Measurements from ENCODE around the gene SSR4. TPM values are rescaled to one million over a fixed set of nuclear protein-coding genes. Genes with fewer than 3 reads are reported as not detected.
"Not testable (repeated sequence)": the region's sequence is repeated elsewhere in the genome, so short reads cannot be mapped to it uniquely, and the experiment has no call there.

SSR4 gene
- total RNA-seq, 1 experiment from 2014 or later, result 179 TPM

DNA sequence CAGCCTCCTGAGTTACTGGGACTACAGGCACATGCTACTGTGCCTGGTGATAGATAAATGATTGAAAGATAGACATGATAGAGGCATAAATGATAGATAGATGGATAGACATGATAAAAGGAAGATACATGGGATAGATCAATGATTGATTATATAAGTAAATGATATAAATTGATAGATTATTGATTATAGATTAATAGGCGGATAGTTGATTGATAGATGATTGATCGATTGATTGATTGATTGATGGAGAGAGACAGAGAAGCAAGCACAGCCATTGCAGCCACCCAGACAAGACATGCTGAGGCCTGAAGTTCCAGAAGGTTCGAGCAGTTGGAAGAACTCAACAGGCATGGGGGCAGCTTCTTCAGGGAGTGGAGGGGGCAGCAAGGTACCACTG is 48.1 kb upstream of the SSR4 start:
- no peak overlapping the region for H3K4ac ChIP-seq (ENCODE audit: low read depth, low read length)
- Mint-ChIP-seq H3K27me3 (ENCODE audit: low read depth) (peaks cover 16% of the 10 kb centered on the region), H3K9me3 (peaks cover 60 to 77% of the 10 kb centered on the region in 2 experiments), H3K4me3 (no peak overlapping the region), H3K36me3 (ENCODE audit: insufficient read depth in 1 of 3, low read depth in 3 of 3) (peaks cover 0 to 7% (median 1%) of the 10 kb centered on the region in 3 experiments; a peak in 3 of 7 replicates), H3K4me1 (peaks cover 0 to 4% of the 10 kb centered on the region in 2 experiments; a peak in 2 of 4 replicates), H3K27ac (no peak overlapping the region)
- H3K18ac ChIP-seq (ENCODE audit: insufficient read length, low read depth, low read length), result no peak overlapping the region
- H3K23ac ChIP-seq (ENCODE audit: insufficient read length, low read depth, low read length), result no peak overlapping the region
- no peak overlapping the region for H3K14ac ChIP-seq (ENCODE audit: insufficient read depth, low read length)
- no peak overlapping the region for H4K91ac ChIP-seq (ENCODE audit: insufficient read length, low read depth, low read length)
- 100% methylated on average over 2 of the region's 3 CpGs for WGBS (ENCODE audit: extremely low coverage, insufficient read length, low lambda C conversion rate)
- no peak overlapping the region for H4K5ac ChIP-seq (ENCODE audit: insufficient read length, low read depth, low read length)
- no peak overlapping the region for H3K56ac ChIP-seq (ENCODE audit: insufficient read length, low read depth, low read length)
- peaks cover 17% of the 10 kb centered on the region for H3K9me3 ChIP-seq (ENCODE audit: control insufficient read depth, low read depth, low read length)
- no peak overlapping the region for H3K4me2 ChIP-seq (ENCODE audit: insufficient read depth, insufficient read length, low read length)
- no peak overlapping the region for H2BK15ac ChIP-seq (ENCODE audit: low read depth, low read length)
- no peak overlapping the region for H2BK20ac ChIP-seq (ENCODE audit: low read depth, low read length, poor library complexity, severe bottlenecking)
- no peaks in the 10 kb centered on the region for H3K79me1 ChIP-seq (ENCODE audit: insufficient read depth, low read depth, low read length, poor library complexity, severe bottlenecking)
- TF ChIP-seq, protein P1, sequence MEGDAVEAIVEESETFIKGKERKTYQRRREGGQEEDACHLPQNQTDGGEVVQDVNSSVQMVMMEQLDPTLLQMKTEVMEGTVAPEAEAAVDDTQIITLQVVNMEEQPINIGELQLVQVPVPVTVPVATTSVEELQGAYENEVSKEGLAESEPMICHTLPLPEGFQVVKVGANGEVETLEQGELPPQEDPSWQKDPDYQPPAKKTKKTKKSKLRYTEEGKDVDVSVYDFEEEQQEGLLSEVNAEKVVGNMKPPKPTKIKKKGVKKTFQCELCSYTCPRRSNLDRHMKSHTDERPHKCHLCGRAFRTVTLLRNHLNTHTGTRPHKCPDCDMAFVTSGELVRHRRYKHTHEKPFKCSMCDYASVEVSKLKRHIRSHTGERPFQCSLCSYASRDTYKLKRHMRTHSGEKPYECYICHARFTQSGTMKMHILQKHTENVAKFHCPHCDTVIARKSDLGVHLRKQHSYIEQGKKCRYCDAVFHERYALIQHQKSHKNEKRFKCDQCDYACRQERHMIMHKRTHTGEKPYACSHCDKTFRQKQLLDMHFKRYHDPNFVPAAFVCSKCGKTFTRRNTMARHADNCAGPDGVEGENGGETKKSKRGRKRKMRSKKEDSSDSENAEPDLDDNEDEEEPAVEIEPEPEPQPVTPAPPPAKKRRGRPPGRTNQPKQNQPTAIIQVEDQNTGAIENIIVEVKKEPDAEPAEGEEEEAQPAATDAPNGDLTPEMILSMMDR (conservative IDR thresholded peaks at IDR 0.05), result no peak
- no peak for DNase-seq
- no peak overlapping the region for H3K9ac ChIP-seq (ENCODE audit: extremely low read depth, insufficient read length, low read length)
- H4K20me1 ChIP-seq (ENCODE audit: control insufficient read depth, insufficient read depth, insufficient read length), result no peaks in the 10 kb centered on the region
- H4K8ac ChIP-seq (replicated peaks; ENCODE audit: insufficient read length, low read depth, low read length), result no peak overlapping the region
- no peaks in the 10 kb centered on the region for H3K27me3 ChIP-seq (ENCODE audit: insufficient read depth, low read length)
- no peak overlapping the region for H2BK120ac ChIP-seq (ENCODE audit: low read depth, low read length, poor library complexity, severe bottlenecking)
- no peaks in the 10 kb centered on the region for H3K4me1 ChIP-seq (ENCODE audit: insufficient read depth, low read length)
- H3K27ac ChIP-seq (ENCODE audit: insufficient read length, low read depth, low read length), result no peak overlapping the region
- H2BK5ac ChIP-seq (ENCODE audit: insufficient read length, low read length), result no peak overlapping the region
- peaks cover 7% of the 10 kb centered on the region for H3K23me2 ChIP-seq (ENCODE audit: insufficient read length, low read depth, low read length, poor library complexity, severe bottlenecking)
- no peaks in the 10 kb centered on the region for H3K79me2 ChIP-seq (ENCODE audit: insufficient read depth, low read length)
- H3T11ph ChIP-seq (ENCODE audit: low read length), result no peak overlapping the region
- H2BK12ac ChIP-seq (ENCODE audit: insufficient read length, low read depth, low read length), result no peak overlapping the region
- H2AK5ac ChIP-seq (ENCODE audit: insufficient read length, low read length), result no peak overlapping the region
- no peak overlapping the region for H2AFZ ChIP-seq (ENCODE audit: low read length)

DNA sequence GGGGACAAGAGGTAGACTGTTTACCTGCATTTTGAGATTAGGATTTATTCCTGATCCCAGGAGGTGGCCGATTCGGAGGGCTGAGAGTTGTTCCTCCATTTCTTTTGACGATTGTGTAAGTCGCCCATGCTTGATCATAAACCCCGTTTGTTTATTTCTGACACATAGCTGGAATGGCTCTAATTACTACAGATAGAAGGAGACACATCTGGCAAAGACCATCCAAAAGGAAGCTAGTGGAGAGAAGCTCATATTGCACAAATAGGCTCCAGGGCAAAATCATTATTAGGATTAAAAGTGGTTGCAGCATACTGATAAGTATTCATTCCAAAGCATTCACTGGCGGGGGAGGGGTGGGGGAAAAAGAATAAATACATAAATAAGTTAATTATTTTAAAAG is 47.5 kb upstream of the SSR4 start:
- not testable (repeated sequence) for H3K79me2 ChIP-seq (ENCODE audit: insufficient read depth, low read length); H3K27ac ChIP-seq (ENCODE audit: insufficient read length, low read depth, low read length); H3K36me3 Mint-ChIP-seq (ENCODE audit: insufficient read depth in 1 of 3, low read depth in 3 of 3); H3K27ac Mint-ChIP-seq; H4K91ac ChIP-seq (ENCODE audit: insufficient read length, low read depth, low read length); H3K4me1 Mint-ChIP-seq; H2BK15ac ChIP-seq (ENCODE audit: low read depth, low read length); H2AK5ac ChIP-seq (ENCODE audit: insufficient read length, low read length); H2AFZ ChIP-seq (ENCODE audit: low read length); H3K79me1 ChIP-seq (ENCODE audit: insufficient read depth, low read depth, low read length, poor library complexity, severe bottlenecking); H3K56ac ChIP-seq (ENCODE audit: insufficient read length, low read depth, low read length); H3K27me3 ChIP-seq (ENCODE audit: insufficient read depth, low read length); H3K4me3 Mint-ChIP-seq; H3K4me1 ChIP-seq (ENCODE audit: insufficient read depth, low read length); H2BK5ac ChIP-seq (ENCODE audit: insufficient read length, low read length); H2BK20ac ChIP-seq (ENCODE audit: low read depth, low read length, poor library complexity, severe bottlenecking); H3K23me2 ChIP-seq (ENCODE audit: insufficient read length, low read depth, low read length, poor library complexity, severe bottlenecking); H2BK120ac ChIP-seq (ENCODE audit: low read depth, low read length, poor library complexity, severe bottlenecking); H3T11ph ChIP-seq (ENCODE audit: low read length); H4K5ac ChIP-seq (ENCODE audit: insufficient read length, low read depth, low read length); H4K8ac ChIP-seq (replicated peaks; ENCODE audit: insufficient read length, low read depth, low read length); H3K9ac ChIP-seq (ENCODE audit: extremely low read depth, insufficient read length, low read length); H2BK12ac ChIP-seq (ENCODE audit: insufficient read length, low read depth, low read length); DNase-seq; H3K23ac ChIP-seq (ENCODE audit: insufficient read length, low read depth, low read length); H3K14ac ChIP-seq (ENCODE audit: insufficient read depth, low read length); H3K18ac ChIP-seq (ENCODE audit: insufficient read length, low read depth, low read length); H3K4me2 ChIP-seq (ENCODE audit: insufficient read depth, insufficient read length, low read length); H4K20me1 ChIP-seq (ENCODE audit: control insufficient read depth, insufficient read depth, insufficient read length); H3K4ac ChIP-seq (ENCODE audit: low read depth, low read length)
- H3K27me3 Mint-ChIP-seq (ENCODE audit: low read depth), result peaks cover 16% of the 10 kb centered on the region
- peaks cover 64 to 79% of the 10 kb centered on the region in 2 experiments for H3K9me3 Mint-ChIP-seq
- peaks cover 24% of the 10 kb centered on the region for H3K9me3 ChIP-seq (ENCODE audit: control insufficient read depth, low read depth, low read length)
- no CpG with 5 or more reads among the region's 6 CpGs for WGBS (ENCODE audit: extremely low coverage, insufficient read length, low lambda C conversion rate)

All from H9 (cell line).